HG03565 (cell line): Measurements from ENCODE around the gene MYO5C.
A peak's percentile ranks its signal among the peaks of the same experiment; 100 is the strongest.

Experiments
- ATAC-seq: cut with Tn5 transposase; IDR thresholded peaks from one replicate; pipeline ENCODE4 v1.9.1; 2021; ENCODE audit warnings: mild to moderate bottlenecking, moderate library complexity; ENCODE audit not compliant: unreplicated experiment

Gene MYO5C

DNA sequence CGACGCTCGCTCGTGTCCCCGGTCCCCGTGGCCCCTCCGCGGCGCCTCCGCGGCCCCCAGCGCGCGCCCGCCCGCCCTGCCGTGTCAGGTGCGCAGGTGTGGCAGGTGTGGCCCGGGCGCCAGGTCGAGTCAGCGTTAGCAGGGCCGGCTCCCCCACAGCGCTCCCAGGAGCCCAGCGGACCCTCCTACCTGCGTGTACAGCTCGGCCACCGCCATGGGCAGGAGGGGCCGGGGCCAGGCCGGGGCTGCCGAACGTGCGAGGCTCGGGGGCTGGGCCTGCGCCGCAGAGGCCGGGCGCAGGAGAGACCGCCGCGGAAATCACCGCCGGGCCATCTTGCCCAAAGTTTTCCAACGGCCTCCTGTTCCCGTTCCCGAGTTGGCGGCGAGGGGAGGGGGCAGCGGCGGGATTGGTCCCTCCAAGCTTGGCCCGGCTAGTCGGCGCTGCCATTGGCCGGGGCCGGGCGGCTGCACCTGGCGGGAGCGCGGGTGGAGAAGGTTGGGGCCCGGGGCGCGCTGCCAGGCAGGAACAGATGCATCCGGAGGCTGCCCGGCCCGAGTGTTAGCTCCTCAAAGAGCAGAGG is at the start of gene MYO5C:
Gene MYO5C, minus strand, starts transcription at position 384 of the 581 bp plus-strand sequence. Its CDS starts 168 bp downstream, at position 216.
- ATAC-seq = no peak

DNA sequence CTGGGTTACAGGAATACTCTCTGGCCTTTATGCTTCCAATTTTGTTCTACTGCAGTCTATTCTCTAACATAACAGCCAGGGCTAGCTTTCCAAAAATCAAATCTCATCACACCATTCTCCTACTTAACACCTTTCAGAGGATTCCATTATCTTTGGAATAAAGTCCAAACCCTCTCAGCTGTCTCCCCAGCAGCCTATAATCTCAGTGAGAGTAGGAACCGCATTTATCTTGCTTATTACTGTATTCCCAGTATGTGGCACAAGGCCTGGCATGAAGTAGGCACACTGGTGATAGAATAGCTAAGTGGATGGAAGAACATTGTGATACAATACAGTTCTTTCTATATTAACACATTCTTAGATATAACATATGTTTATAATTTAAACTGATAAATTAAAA is 49.0 kb upstream of the MYO5C start:
- no peak for ATAC-seq

DNA sequence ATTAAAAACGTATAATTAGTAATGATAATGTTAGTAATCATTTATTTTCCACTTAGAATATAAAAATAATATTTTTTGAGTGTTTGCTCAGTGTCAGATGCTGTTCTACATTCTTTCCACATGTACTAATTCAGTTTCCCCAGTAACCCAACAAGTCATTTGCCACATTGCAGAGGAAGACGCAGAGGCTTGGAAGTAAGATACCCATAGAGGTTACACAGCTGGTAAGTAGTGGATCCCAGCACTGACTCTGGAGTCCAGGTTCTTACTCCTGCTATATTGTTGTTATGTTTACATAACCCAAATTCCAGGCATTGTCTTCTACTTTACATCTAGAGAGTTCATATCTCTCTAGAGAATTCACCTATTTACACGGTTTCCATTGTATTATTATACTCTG is 48.2 kb upstream of the MYO5C start:
- ATAC-seq = no peak

DNA sequence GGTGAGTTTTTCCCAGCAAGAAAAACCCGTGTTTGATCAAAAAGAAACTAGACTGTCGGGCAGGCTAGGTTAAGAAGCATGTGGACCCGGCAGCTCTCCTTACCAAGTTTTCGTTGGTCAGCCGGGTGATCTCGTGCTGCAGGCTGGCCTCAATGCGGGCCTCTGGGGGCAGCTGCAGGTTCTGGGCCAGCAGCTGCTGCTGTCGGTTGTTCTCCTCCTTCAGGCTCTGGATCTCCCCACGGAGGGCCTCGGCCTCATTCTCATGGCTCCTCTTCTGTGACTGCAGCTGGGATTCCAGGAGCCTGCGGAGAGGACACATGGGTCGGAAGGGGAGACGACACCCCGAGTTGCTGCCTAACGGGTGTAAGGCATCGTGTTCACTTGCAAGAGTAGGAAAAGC is 44.5 kb upstream of the MYO5C start:
- ATAC-seq = no peak

GRCh38 chr15:52338891-52339290 is 43.3 kb upstream of the MYO5C start:
- no peak for ATAC-seq

- ATAC-seq = no peak
Observed at GRCh38 chr15:52338058-52338457, 42.5 kb upstream of the MYO5C start.

- no peak for ATAC-seq
Observed at GRCh38 chr15:52337198-52337853, 41.7 kb upstream of the MYO5C start.

DNA sequence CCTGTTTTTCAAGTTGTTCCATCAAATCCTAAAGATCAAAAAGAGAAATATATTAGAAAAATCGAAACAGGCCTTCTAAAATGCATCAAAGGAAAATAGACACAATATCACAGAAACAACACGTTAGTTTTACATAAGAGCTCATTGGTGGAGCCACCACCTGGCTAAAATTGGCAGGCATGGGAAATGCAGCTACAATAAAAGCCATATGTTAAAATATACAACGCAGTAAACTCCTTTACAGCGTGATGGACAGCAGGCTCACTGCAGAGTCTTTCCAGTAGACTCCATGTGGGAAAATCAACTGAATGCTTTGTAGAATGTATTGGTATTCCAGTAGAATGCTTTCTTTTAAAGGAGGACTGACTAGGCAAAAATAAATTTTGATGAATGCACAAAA is 40.9 kb upstream of the MYO5C start:
- no peak for ATAC-seq

DNA sequence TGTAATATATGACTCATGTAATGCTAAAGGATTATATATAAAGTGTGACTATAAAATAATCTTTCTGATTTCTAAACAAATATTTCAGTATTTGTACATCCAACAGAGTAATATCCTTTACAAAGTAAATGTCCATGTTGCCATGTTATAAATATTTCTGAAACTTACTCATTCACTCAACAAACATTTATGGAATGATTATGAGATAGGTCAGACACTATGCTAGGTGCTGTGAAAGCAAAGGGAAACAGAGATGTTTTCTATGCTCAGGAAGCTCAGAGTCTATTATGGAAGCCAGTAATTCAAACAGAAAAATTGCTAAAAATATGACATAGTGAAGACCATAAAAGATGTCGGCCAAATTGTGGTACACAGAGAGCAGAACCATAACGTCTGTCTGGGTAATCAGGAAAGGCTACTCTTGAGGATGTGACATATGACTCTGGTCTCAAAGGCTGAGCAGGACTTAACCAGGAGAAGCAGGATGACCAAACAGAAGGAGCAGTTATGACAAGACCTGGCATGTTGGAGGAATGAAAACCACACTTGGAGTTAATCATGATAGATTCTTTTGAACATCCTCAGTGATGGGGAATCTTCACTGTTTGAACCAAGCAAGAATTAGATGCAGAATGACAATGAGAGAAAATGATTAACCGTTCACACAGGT is 39.0 kb upstream of the MYO5C start:
- no peak for ATAC-seq

- ATAC-seq = peak; percentile 73
Observed at GRCh38 chr15:52331490-52332240, 36.1 kb upstream of the MYO5C start.

DNA sequence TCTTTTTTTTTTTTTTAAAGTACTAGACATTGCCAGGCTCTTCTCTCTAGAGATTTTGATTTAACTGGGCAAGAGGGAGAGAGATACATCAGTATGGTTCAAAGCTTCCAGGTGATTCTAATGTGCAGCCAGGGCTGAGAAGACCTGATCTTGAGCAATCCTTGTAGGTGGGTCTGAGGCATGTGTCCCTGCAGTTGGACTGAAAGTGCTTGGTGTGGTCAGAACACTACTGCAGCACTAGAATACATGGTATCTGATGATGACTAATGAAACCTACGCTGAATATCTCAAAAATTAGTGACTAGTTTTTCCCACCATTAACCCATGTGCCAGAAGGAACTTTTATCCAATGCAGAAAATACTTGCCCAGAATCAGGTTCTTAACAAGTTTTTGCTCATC is 34.4 kb upstream of the MYO5C start:
- ATAC-seq = no peak

GRCh38 chr15:52329150-52329549 is 33.5 kb upstream of the MYO5C start:
- ATAC-seq = no peak

- ATAC-seq = no peak
Observed at GRCh38 chr15:52328680-52329079, 33.1 kb upstream of the MYO5C start.

DNA sequence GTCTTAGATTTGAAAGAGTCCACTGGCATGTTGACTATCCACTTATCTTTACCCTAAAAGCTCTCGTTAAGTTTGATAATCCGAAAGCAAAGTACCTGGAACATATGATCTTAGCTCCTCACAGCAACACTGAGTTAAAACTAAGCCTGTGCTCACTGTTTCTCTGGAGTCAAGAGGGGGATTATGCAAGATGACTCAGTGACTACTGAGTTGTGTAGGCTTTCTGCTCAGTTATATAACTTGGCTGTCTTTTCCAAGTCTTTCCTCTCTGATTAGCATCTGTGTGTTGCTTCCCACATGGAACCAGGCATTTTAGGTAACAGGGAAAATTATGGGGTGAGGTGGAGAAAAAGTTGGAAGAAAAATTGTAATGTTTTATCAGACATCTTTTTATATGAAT is 31.2 kb upstream of the MYO5C start:
- no peak for ATAC-seq

DNA sequence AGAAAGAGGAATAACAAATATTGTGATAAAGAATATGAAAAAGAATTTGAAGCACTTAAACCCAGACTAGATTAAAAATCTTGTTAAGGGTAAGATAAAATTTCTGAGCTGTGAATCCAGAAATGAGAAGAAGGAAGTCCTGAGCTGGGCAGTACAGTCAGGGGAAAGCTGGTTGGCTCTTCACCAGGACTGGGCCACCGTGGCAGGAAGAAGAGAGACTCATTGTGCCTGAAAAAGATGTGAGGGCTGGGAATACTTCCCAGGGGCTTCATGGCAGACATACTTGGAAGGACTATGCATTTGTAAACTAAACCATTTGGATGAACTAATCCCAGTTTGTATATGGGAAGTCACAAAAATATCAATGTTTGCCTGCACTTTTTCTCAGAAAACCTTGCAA is 28.5 kb upstream of the MYO5C start:
- no peak for ATAC-seq

DNA sequence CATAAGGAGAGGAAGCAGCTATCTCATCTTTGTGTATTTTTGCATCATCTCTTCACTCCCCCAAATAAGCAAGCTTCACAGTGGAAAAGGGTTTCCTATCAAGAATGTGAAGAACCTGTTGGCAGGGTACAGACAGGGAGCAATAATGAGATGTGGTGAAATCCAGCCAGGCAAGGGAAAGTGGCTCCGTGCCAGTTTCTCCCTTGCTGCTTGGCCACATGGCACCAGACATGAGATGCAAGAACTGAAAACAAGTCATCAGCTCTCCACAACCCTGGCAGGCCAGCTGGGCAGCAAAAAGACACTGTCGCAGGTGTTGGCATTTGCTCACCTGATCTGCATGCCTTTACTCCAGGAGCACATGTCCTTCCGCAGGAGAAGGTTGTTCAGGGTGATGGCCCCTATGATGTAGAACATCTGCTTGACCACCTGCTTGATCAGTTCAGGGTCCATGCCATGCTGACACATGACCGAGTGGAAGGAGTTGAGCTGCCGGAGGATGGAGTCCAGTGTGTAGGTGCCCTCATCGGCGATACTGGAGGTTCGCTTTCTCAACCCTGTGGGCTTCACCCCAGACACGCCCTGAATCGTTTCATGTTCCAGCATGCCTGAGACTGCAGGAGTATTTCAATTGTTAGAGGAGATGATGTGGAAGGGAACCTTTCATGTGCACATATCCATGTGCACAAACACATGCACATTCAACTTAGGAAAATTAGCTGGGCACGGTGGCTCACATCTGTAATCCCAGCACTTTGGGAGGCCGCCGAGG is 23.3 kb upstream of the MYO5C start:
- no peak for ATAC-seq

GRCh38 chr15:52317688-52318087 is 22.1 kb upstream of the MYO5C start:
- ATAC-seq = no peak

DNA sequence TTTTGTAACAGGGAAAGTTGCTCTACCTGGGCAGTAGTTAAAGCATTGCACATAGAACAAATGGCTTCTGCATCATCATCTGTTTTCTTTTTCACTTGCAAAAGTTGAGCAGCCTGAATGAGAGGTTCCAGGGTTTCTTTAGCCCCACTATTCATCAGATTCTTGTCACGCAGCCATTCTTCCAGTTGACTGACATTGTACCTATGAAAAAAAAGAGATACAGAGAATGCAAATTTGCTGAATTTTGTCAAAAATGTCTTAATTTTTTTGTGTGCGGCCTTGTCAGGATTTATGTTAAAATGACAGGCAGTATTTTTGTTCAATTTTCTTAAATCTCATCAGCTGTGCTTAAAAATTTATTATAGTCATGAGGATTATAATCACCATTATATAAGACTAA is 21.4 kb upstream of the MYO5C start:
- no peak for ATAC-seq

- peak; percentile 41 for ATAC-seq
Observed at GRCh38 chr15:52309154-52309548, 13.5 kb upstream of the MYO5C start.

DNA sequence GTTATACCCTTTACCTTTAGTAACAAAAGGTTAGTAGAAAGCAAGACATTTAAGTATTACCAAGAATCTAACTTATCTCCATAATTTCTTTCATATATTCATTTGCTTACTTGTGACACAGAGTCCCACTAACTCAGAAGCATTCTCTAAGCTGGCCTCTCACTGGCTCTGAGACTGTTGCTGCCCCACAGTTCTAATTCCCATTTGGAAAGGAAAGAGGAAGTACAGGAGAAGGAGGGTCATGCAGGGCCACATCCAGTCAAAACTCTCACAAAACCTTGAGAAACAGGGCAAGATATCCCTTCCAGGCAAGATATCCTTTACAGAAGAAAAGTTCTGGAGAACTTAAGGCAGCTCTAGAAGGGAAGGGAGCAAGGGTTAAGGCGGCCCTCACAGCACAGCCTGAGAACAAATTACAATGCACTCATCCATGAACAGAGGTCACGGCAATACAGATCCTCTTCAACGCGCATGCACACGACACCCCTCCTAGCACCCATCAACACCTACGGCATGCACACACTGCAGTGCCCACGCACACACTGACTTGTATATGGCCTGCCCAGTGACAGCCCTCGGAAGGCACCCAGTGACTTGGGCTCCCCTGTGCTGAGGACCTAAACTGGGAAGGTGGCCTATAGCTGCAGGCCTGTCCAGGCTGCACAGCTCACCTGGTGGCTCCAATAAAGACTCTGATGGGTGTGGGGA is 13.0 kb upstream of the MYO5C start:
- ATAC-seq = peak; percentile 51
